Panc1 (cell line): ENCODE data around the gene PLCE1. TPM values are rescaled to one million over a fixed set of nuclear protein-coding genes. Genes with fewer than 3 reads are reported as not detected.

Experiments
- ATAC-seq: fragments of 200-7000 bp; cut with Tn5 transposase; 2 replicates; pipeline ENCODE4 v1.9.1; 2020; ENCODE audit warnings: mild to moderate bottlenecking, moderate library complexity
- BruUV-seq: library from RNA; stranded (reverse); fragments of 400-500 nt; replicated peaks from 2 replicates; lab custom pipeline; 2021; lab: Mats Ljungman, UMichigan
- CTCF ChIA-PET: fragments of 300-600 bp; sonication (Branson Sonifier 250); formaldehyde crosslinking; loops from one replicate; lab custom pipeline; 2022; ENCODE audit warnings: antibody characterized with exemption; lab: Charles Lee
- POLR2A ChIA-PET: fragments of 300-600 bp; sonication (Branson Sonifier 250); formaldehyde crosslinking; loops from one replicate; lab custom pipeline; 2022; ENCODE audit warnings: antibody characterized with exemption; lab: Charles Lee
- DNase-seq: peaks from one replicate; pipeline ENCODE4 v3.0.0-alpha.2; 2010; ENCODE audit warnings: low read depth, low spot score
- H3K27ac ChIP-seq: 2 replicates; pipeline ENCODE4 v1.5.1; 2011; ENCODE audit warnings: mild to moderate bottlenecking, low read length, inconsistent platforms
- H3K27me3 ChIP-seq: fragments of 200-500 bp; sonication (Bioruptor generic); 2 replicates; pipeline ENCODE4 v1.6.0; 2014; ENCODE audit warnings: low read length, inconsistent platforms; ENCODE audit not compliant: control insufficient read depth, insufficient read depth
- H3K36me3 ChIP-seq: fragments of 200-500 bp; sonication (Bioruptor generic); 2 replicates; pipeline ENCODE4 v1.5.1; 2014; ENCODE audit warnings: inconsistent platforms, mild to moderate bottlenecking, low read length, moderate library complexity; ENCODE audit not compliant: control insufficient read depth, insufficient read depth
- H3K4me1 ChIP-seq: 2 replicates; pipeline ENCODE4 v1.5.1; 2011; ENCODE audit warnings: inconsistent platforms, mild to moderate bottlenecking, low read length, moderate library complexity; ENCODE audit not compliant: control insufficient read depth, insufficient read depth
- H3K4me3 ChIP-seq, 2 experiments: 2 replicates each; pipeline ENCODE4 v1.5.1; 2011 to 2012; ENCODE audit warnings: low read depth in 2 of 2, low read length in 2 of 2, mild to moderate bottlenecking in 2 of 2, inconsistent platforms in 1 of 2, moderate library complexity in 1 of 2
- H3K9me3 ChIP-seq: fragments of 200-500 bp; sonication (Bioruptor generic); 2 replicates; pipeline ENCODE4 v1.5.1; 2014; ENCODE audit warnings: low read depth, mild to moderate bottlenecking, inconsistent platforms, low read length, moderate library complexity; ENCODE audit not compliant: control insufficient read depth, insufficient read depth
- POLR2AphosphoS5 ChIP-seq: IDR thresholded peaks from 2 replicates; pipeline ENCODE4 v1.6.1; 2012; ENCODE audit warnings: mild to moderate bottlenecking, low read depth, low read length, moderate library complexity
- SIN3A ChIP-seq: IDR thresholded peaks from 2 replicates; pipeline ENCODE4 v1.6.1; 2012; ENCODE audit warnings: low read depth, mild to moderate bottlenecking, low read length, moderate library complexity, borderline replicate concordance; ENCODE audit not compliant: insufficient read depth
- TCF7L2 ChIP-seq: IDR thresholded peaks from 2 replicates; pipeline ENCODE4 v1.6.1; 2011; ENCODE audit warnings: mild to moderate bottlenecking, low read depth, low read length, inconsistent platforms
- in situ Hi-C: cut with HindIII; loops from 2 replicates; pipeline ENCODE4 v1.10.0; 2016; ENCODE audit warnings: low sequenced_read_pairs, low pct_unique_long_range_greater_than_20kb
- intact Hi-C: fragments of 100-400 bp; cut with micrococcal nuclease; formaldehyde crosslinking; loops from one replicate; pipeline ENCODE4 v1.10.0; 2022; ENCODE audit not compliant: unreplicated experiment
- total RNA-seq: library from RNA; stranded (reverse); gene quantifications from one replicate; pipeline ENCODE4 v1.2.1, GENCODE V29; 2021; ENCODE audit not compliant: unreplicated experiment
- TF ChIP-seq, protein P1 (sequence below): fragments of 450-650 bp; IDR thresholded peaks from 2 replicates; pipeline ENCODE4 v1.5.1; 2017; ENCODE audit warnings: mild to moderate bottlenecking
- TF ChIP-seq, protein P2 (sequence below), 2 experiments: IDR thresholded peaks; 2 replicates each; pipeline ENCODE4 v1.6.1; 2011 to 2012; ENCODE audit warnings: low read depth in 2 of 2, control low read depth in 1 of 2, low read length in 1 of 2, mild to moderate bottlenecking in 1 of 2, moderate library complexity in 1 of 2; ENCODE audit not compliant: insufficient read depth in 1 of 2

The PLCE1 gene
- total RNA-seq, 1 experiment from 2014 or later = 39.7 TPM

DNA sequence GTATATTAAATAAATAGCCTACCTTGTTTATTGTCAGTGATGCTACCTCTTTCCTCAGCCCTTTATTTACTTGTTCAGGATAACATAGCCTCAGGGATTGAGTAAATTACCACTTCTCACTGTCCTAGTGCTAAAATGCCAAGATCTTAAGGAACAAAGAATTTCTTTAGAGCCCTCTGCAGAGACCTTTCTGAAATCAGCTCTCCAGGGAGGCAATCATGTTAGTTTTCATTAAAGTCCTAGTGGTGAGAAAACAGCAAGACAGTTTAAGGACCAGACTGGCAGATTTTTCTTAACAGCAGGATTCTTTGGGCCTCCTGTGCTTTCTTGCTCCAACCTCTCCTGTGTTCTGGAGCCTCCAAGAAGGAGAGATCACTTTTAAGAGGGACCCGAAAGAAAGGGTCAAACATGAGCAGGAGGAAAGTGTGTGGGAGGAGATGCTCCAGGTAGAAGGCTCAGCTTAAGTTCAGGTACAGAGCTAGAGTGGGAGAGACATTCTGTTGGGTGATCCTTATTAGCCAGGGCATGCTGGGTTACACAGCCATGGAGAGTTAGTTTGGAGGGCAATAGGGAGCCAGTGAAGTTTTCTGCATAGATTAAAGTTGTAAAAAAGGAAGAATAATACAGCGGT is 1.2 kb upstream of the PLCE1 start:
- in situ Hi-C loops = no loop called here
- CTCF ChIA-PET = interaction anchor here (0.9 to 1.1 kb wide), 2 partner anchors 8 to 76 kb away, joined by 3 to 4 read pairs; no protein-coding TSS in a partner anchor
- DNase-seq (no peak), ATAC-seq (0 out of 2 replicates have a peak, but pooled peaks have one; percentile 6)
- Histone ChIP-seq H3K4me3 (peak overlapping the region; percentile 76 to 80; a peak in 3 of 4 replicates), H3K27ac (peak overlapping the region; percentile 97), H3K4me1 (peaks cover 59% of the 10 kb centered on the region), H3K27me3 (no peaks in the 10 kb centered on the region), H3K36me3 (no peaks in the 10 kb centered on the region), H3K9me3 (peaks cover 2% of the 10 kb centered on the region; the same call in 1 of the 2 replicates)
- TF ChIP-seq, protein P1, sequence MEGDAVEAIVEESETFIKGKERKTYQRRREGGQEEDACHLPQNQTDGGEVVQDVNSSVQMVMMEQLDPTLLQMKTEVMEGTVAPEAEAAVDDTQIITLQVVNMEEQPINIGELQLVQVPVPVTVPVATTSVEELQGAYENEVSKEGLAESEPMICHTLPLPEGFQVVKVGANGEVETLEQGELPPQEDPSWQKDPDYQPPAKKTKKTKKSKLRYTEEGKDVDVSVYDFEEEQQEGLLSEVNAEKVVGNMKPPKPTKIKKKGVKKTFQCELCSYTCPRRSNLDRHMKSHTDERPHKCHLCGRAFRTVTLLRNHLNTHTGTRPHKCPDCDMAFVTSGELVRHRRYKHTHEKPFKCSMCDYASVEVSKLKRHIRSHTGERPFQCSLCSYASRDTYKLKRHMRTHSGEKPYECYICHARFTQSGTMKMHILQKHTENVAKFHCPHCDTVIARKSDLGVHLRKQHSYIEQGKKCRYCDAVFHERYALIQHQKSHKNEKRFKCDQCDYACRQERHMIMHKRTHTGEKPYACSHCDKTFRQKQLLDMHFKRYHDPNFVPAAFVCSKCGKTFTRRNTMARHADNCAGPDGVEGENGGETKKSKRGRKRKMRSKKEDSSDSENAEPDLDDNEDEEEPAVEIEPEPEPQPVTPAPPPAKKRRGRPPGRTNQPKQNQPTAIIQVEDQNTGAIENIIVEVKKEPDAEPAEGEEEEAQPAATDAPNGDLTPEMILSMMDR = peak; percentile 50
- TF ChIP-seq SIN3A = no peak
- intact Hi-C loops = loop anchor here (2.0 to 10.0 kb wide), 2 partner anchors 76 to 332 kb away; no protein-coding TSS in a partner anchor
- POLR2A ChIA-PET = no interaction called here
- BruUV-seq = no TSS peak

DNA sequence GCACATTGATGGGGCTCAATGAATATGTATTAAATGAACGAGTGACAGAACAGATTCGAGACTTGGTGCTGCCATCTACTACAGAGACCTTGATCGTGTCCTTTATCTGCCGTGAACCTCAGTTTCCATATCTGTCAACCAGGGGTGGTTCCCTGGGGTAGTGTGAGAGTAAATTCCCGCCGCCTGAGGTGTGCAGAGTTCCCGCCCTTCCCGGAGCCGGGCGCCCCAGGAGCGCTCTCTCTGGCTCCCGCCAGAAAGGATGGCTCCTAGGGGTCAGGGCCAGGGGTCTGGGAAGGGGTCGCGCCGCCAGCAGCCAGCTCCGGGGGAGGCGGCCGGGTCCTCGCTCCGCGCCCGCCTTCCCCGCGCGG is 333 bp upstream of the PLCE1 start:
- intact Hi-C loops = loop anchor here (2.0 to 10.0 kb wide), 2 partner anchors 77 to 331 kb away; no protein-coding TSS in a partner anchor
- no TSS peak for BruUV-seq
- Histone ChIP-seq H3K27ac (peak overlapping the region; percentile 97), H3K36me3 (no peaks in the 10 kb centered on the region), H3K9me3 (peaks cover 2% of the 10 kb centered on the region; the same call in 1 of the 2 replicates), H3K4me1 (peaks cover 68% of the 10 kb centered on the region), H3K27me3 (no peaks in the 10 kb centered on the region), H3K4me3 (peak overlapping the region; percentile 76 to 80)
- CTCF ChIA-PET = no interaction called here
- ATAC-seq = peak; percentile 40
- no peak for DNase-seq
- TF ChIP-seq, protein P2, sequence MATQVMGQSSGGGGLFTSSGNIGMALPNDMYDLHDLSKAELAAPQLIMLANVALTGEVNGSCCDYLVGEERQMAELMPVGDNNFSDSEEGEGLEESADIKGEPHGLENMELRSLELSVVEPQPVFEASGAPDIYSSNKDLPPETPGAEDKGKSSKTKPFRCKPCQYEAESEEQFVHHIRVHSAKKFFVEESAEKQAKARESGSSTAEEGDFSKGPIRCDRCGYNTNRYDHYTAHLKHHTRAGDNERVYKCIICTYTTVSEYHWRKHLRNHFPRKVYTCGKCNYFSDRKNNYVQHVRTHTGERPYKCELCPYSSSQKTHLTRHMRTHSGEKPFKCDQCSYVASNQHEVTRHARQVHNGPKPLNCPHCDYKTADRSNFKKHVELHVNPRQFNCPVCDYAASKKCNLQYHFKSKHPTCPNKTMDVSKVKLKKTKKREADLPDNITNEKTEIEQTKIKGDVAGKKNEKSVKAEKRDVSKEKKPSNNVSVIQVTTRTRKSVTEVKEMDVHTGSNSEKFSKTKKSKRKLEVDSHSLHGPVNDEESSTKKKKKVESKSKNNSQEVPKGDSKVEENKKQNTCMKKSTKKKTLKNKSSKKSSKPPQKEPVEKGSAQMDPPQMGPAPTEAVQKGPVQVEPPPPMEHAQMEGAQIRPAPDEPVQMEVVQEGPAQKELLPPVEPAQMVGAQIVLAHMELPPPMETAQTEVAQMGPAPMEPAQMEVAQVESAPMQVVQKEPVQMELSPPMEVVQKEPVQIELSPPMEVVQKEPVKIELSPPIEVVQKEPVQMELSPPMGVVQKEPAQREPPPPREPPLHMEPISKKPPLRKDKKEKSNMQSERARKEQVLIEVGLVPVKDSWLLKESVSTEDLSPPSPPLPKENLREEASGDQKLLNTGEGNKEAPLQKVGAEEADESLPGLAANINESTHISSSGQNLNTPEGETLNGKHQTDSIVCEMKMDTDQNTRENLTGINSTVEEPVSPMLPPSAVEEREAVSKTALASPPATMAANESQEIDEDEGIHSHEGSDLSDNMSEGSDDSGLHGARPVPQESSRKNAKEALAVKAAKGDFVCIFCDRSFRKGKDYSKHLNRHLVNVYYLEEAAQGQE (IDR thresholded peaks at IDR 0.05; ENCODE audit: insufficient read depth in 1 of 2, low read depth in 2 of 2, low read length in 1 of 2) = no peak
- TF ChIP-seq, protein P1 = no peak
- no peak for TF ChIP-seq TCF7L2
- no peak for TF ChIP-seq POLR2AphosphoS5
- no peak for TF ChIP-seq SIN3A
- in situ Hi-C loops = no loop called here
- POLR2A ChIA-PET = no interaction called here
